T47D (cell line): ENCODE measurements around the gene GGT6.

Experiments
- DNase-seq, 2 experiments: peaks; one replicate each; pipeline versions ENCODE4 v3.0.0 to v3.0.0-alpha.2; 2011 to 2012; ENCODE audit warnings: low read depth in 1 of 2, low spot score in 1 of 2
- JUND ChIP-seq: IDR thresholded peaks from 2 replicates; pipeline ENCODE4 v1.6.1; 2012; ENCODE audit warnings: low read depth
- in situ Hi-C: cut with HindIII; loops from 2 replicates; pipeline ENCODE4 v1.10.0; 2016; ENCODE audit warnings: low sequenced_read_pairs, low pct_unique_long_range_greater_than_20kb

Gene GGT6

GRCh38 chr17:4510618-4510941, 49.8 kb downstream of the GGT6 start:
- TF ChIP-seq JUND: no peak
- no peak for DNase-seq
- in situ Hi-C loops: no loop called here

GRCh38 chr17:4509923-4510617, 50.3 kb downstream of the GGT6 start:
- in situ Hi-C loops: no loop called here

GRCh38 chr17:4509401-4509800, 51.0 kb downstream of the GGT6 start:
- in situ Hi-C loops: no loop called here
- TF ChIP-seq JUND: no peak
- no peak for DNase-seq

More at GRCh38 chr17:4509923-4510617, 50.3 kb downstream of the GGT6 start:
- no peak for DNase-seq
- TF ChIP-seq JUND: no peak

- DNase-seq: no peak
- TF ChIP-seq JUND: no peak
- in situ Hi-C loops: no loop called here
Measured at GRCh38 chr17:4508207-4508606, 52.2 kb downstream of the GGT6 start.

- no peak for DNase-seq
- TF ChIP-seq JUND: no peak
- in situ Hi-C loops: no loop called here
Measured at GRCh38 chr17:4507361-4508111, 52.8 kb downstream of the GGT6 start.
